Measurements from ENCODE around the gene MAP7D3.

GRCh38 chrX:136209016-136209738, 42.0 kb downstream of the MAP7D3 start:
- TF ChIP-seq EZH2 (IDR thresholded peaks at IDR 0.05; ENCODE audit: low read length, missing control alignments) (no peak), CTCF (conservative IDR thresholded peaks at IDR 0.05 in 1 of 2, IDR thresholded peaks at IDR 0.05 in 1 of 2; ENCODE audit: low read depth in 1 of 2, low read length in 2 of 2) (peak; percentile 56 to 58)
